HFF-Myc (cell line): ENCODE measurements around the gene THYN1.

ENCODE experiments used
- DNase-seq: peaks from one replicate; pipeline ENCODE4 v3.0.0-alpha.2; 2011; ENCODE audit warnings: low read depth; ENCODE audit errors: extremely low read depth
- H3K4me3 ChIP-seq: replicated peaks from 2 replicates; pipeline ENCODE4 v1.5.1; 2011; ENCODE audit warnings: low read depth, mild to moderate bottlenecking, control low read depth, low read length
- TF ChIP-seq, protein P1 (sequence below): IDR thresholded peaks from 2 replicates; pipeline ENCODE4 v1.5.1; 2012; ENCODE audit warnings: mild to moderate bottlenecking, low read depth, low read length, control low read depth; ENCODE audit errors: missing control alignments

The THYN1 gene

DNA sequence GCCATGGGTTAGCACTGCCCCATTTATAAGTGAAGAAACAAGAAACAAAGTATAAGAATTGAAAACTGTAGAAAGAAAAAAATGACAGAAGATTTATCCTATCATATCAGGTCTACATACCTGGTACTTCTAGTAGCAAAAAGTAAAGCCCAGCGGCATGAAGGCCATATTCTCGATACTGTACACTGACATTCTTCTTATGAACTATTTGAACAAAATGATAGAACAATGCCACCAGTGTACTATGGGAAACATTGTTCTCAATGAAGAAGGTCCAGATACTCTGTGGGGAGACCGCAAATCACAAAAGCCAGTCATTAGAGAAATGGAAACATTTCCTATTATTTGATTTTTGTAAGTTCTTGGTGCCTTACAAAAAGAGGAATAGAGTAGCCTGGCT is 36.3 kb downstream of the THYN1 start:
- TF ChIP-seq, protein P1, sequence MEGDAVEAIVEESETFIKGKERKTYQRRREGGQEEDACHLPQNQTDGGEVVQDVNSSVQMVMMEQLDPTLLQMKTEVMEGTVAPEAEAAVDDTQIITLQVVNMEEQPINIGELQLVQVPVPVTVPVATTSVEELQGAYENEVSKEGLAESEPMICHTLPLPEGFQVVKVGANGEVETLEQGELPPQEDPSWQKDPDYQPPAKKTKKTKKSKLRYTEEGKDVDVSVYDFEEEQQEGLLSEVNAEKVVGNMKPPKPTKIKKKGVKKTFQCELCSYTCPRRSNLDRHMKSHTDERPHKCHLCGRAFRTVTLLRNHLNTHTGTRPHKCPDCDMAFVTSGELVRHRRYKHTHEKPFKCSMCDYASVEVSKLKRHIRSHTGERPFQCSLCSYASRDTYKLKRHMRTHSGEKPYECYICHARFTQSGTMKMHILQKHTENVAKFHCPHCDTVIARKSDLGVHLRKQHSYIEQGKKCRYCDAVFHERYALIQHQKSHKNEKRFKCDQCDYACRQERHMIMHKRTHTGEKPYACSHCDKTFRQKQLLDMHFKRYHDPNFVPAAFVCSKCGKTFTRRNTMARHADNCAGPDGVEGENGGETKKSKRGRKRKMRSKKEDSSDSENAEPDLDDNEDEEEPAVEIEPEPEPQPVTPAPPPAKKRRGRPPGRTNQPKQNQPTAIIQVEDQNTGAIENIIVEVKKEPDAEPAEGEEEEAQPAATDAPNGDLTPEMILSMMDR: no peak
- DNase-seq: no peak
- H3K4me3 ChIP-seq: no peak overlapping the region

DNA sequence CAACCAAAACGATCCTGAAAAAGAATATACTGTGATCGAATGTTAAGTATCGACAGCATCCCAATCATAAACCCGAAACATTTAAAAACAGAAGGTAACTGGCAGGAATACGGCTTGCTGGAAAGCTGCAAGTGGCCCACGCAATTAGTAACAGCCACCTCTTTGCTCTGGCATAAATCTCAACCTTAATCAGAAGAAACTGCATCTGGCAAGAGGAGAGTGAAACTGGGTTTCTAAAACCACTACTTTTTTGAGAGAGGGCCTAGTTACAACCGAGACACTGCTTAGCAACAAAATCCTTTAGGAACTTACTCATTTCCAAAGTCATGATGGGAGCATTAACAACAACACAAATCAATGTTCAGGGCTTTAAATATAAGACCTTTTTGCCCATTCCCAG is 37.3 kb downstream of the THYN1 start:
- no peak for DNase-seq
- no peak overlapping the region for H3K4me3 ChIP-seq
- TF ChIP-seq, protein P1: no peak

DNA sequence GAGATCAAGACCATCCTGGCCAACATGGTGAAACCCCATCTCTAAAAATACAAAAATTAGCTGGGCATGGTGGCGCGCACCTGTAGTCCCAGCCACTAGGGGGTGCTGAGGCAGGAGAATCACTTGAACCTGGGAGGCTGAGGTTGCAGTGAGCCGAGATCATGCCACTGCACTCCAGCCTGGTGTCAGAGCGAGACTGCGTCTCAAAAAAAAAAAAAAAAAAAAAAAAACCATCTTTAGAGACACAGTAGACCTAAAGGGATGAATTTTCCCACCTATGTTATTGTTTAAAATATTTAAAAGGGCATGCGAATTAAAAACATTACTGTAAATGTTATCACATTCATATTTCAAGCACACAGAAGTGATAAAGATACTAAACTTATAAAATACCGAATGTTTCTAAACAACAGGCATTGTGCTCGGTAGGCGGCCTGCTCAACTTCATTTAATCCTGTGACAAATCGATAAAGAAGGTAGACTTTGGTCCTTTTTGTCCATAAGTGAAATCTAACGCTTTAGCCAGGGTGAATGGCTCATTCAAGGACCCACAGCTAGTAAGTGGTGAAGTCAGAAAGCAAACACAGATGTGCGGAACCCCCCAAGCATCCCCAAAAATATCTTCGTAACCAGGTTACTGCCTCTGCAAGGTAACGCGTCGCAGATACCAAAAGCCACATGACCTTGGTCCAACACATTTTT is 45.5 kb downstream of the THYN1 start:
- DNase-seq: no peak
- no peak overlapping the region for H3K4me3 ChIP-seq
- TF ChIP-seq, protein P1: peak; percentile 67

DNA sequence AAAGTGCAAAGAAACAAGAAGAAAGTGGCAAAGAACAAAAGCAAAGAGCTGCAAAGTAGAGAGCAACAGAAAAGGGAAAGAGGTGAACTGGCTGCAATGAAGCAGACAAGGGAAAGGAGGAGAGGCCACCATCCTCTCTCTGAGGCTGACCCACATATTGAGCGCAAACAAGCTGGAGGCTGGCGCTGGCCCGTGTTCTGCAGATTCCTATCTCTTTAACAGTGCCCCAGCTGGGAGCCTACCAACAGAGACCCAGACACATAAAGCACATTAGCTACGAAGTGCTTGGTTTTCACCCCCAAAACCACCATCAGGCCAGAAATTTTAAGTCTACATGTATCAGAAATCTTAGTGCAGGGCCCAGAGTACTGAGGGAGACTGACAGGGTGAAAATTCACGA is 47.0 kb downstream of the THYN1 start:
- no peak for DNase-seq
- H3K4me3 ChIP-seq: no peak overlapping the region
- TF ChIP-seq, protein P1: no peak

DNA sequence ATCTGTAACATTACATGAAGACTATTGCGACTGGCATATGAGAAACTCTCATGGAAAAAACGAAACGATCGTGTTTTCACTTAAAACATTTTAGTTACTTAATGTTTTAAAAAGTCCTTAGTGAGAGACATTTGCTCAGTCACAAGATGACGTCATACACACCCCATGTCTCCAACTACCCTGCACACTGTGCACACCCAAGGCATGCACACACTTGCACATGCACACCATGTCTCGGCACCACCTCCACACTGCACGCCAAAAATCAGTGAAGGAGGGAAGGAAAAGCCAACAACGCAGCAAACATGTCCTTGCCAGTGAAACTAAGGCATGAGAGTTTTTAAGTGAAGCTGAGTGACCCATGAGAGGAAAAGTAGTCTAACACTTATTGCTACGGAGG is 47.4 kb downstream of the THYN1 start:
- TF ChIP-seq, protein P1: no peak
- no peak for DNase-seq
- no peak overlapping the region for H3K4me3 ChIP-seq

DNA sequence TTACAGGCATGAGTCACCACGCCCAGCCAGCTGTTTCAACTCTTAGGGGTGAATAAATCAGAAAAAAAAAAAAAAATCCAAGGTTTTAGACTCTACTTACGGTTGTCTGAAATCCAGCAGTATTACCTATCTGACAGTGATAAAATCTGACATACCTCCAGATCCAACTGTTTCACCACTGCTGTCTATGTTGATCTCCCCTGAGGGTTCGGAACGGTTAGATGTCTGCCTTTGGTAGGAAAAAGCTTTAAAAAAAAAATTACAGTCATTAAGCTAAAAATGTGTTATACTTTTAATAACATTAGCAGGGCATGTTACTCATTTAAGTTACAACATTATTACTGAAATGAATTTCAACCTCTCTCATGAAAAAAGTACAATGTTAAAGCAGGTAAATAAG is 50.5 kb downstream of the THYN1 start:
- no peak overlapping the region for H3K4me3 ChIP-seq
- DNase-seq: no peak
- TF ChIP-seq, protein P1: no peak

DNA sequence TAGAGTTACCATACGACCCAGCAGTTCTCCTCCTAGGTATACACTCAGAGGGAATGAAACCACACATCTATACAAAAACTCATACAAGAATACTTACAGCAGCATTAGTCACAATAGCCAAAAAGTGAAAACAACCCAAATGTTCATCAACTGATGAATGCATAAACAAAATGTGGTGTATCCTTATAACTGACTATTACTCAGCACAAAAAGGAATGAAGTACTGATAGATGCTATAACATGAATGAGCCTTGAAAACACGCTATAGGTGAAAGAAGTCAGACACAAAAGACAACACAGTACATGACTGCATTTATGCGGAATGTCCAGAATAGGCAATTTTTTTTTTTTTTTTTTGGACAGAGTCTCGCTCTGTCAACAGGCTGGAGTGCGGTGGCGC is 52.5 kb downstream of the THYN1 start:
- DNase-seq: no peak
- no peak overlapping the region for H3K4me3 ChIP-seq
- TF ChIP-seq, protein P1: no peak
